Body of pancreas (tissue), 4 donors: ENCODE data around the gene OR51B4.
A peak's percentile ranks its signal among the peaks of the same experiment; 100 is the strongest.

Experiments
- CTCF ChIP-seq, 7 experiments: fragments of 450-650 bp in 4 of 7; fragments of 200-600 bp in 3 of 7; sonication (generic) in 3 of 7; IDR thresholded peaks; one replicate each; pipeline ENCODE4 v1.5.1; 2016 to 2019; ENCODE audit warnings: antibody characterized with exemption in 7 of 7
- POLR2A ChIP-seq, 3 donors: fragments of 450-650 bp; IDR thresholded peaks; one replicate each; pipeline ENCODE4 v1.6.1; 2016; ENCODE audit warnings: antibody characterized with exemption in 3 of 3, mild to moderate bottlenecking in 2 of 3

GRCh38 chr11:5291207-5291838 lies 10.4 kb downstream of the OR51B4 start:
- TF ChIP-seq CTCF (IDR thresholded peaks at IDR 0.05) (peak in 3 of 7 experiments; percentile 6 to 28 (median 15)), POLR2A (IDR thresholded peaks at IDR 0.05) (no peak)
